Astrocyte (in vitro differentiated cells and primary cell): Measurements from ENCODE around the gene HLA-DRB5.

Source experiments
- EZH2 ChIP-seq: IDR thresholded peaks from 2 replicates; pipeline ENCODE4 v1.6.1; 2012; ENCODE audit warnings: mild to moderate bottlenecking, low read length, inconsistent platforms; ENCODE audit not compliant: insufficient read depth
- TF ChIP-seq, protein P1 (sequence below): IDR thresholded peaks from 2 replicates; pipeline ENCODE4 v1.5.1; 2011; ENCODE audit warnings: low read depth, mild to moderate bottlenecking, inconsistent platforms, low read length, moderate library complexity; ENCODE audit not compliant: insufficient read depth

DNA sequence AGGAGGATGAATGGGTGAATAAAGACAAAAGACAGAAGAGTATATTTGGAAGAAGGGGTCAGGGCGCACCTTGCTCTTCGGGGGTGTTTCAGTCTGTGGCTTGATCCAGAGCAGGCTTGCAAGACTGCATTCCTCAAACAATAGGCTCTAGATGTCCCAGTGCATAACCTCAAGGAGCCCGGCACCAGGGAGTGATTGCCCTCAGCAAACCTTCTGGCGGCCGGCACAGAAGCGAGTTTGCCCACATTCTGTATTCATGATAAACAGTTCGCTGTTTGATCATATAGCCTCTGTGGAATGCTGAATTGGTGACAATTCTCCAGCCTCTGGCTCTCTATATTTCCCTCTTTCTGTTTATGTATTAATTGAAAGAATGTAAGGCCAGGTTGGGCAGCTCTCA lies 29.7 kb upstream of the HLA-DRB5 start:
- TF ChIP-seq, protein P1, sequence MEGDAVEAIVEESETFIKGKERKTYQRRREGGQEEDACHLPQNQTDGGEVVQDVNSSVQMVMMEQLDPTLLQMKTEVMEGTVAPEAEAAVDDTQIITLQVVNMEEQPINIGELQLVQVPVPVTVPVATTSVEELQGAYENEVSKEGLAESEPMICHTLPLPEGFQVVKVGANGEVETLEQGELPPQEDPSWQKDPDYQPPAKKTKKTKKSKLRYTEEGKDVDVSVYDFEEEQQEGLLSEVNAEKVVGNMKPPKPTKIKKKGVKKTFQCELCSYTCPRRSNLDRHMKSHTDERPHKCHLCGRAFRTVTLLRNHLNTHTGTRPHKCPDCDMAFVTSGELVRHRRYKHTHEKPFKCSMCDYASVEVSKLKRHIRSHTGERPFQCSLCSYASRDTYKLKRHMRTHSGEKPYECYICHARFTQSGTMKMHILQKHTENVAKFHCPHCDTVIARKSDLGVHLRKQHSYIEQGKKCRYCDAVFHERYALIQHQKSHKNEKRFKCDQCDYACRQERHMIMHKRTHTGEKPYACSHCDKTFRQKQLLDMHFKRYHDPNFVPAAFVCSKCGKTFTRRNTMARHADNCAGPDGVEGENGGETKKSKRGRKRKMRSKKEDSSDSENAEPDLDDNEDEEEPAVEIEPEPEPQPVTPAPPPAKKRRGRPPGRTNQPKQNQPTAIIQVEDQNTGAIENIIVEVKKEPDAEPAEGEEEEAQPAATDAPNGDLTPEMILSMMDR: no peak
- no peak for TF ChIP-seq EZH2
